ENCODE results near the gene ABTB2.

ABTB2 gene

GRCh38 chr11:34305193-34305592, 52.6 kb downstream of the ABTB2 start:
- H3K4me3 ChIP-seq (ENCODE audit: low read depth, low read length) = no peak overlapping the region
- no peaks in the 10 kb centered on the region for H3K9me3 ChIP-seq (ENCODE audit: severe bottlenecking)
- TF ChIP-seq, protein P1, sequence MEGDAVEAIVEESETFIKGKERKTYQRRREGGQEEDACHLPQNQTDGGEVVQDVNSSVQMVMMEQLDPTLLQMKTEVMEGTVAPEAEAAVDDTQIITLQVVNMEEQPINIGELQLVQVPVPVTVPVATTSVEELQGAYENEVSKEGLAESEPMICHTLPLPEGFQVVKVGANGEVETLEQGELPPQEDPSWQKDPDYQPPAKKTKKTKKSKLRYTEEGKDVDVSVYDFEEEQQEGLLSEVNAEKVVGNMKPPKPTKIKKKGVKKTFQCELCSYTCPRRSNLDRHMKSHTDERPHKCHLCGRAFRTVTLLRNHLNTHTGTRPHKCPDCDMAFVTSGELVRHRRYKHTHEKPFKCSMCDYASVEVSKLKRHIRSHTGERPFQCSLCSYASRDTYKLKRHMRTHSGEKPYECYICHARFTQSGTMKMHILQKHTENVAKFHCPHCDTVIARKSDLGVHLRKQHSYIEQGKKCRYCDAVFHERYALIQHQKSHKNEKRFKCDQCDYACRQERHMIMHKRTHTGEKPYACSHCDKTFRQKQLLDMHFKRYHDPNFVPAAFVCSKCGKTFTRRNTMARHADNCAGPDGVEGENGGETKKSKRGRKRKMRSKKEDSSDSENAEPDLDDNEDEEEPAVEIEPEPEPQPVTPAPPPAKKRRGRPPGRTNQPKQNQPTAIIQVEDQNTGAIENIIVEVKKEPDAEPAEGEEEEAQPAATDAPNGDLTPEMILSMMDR (IDR thresholded peaks at IDR 0.05; ENCODE audit: low read depth, low read length) = no peak
- DNase-seq = no peak
- no peak overlapping the region for H3K27ac ChIP-seq
- H3K36me3 ChIP-seq = no peaks in the 10 kb centered on the region
- H3K27me3 ChIP-seq (ENCODE audit: insufficient read depth, low read depth, severe bottlenecking) = no peaks in the 10 kb centered on the region

- DNase-seq = no peak
- TF ChIP-seq, protein P1 (IDR thresholded peaks at IDR 0.05; ENCODE audit: low read depth, low read length) = no peak
- no peaks in the 10 kb centered on the region for H3K36me3 ChIP-seq
- no peaks in the 10 kb centered on the region for H3K27me3 ChIP-seq (ENCODE audit: insufficient read depth, low read depth, severe bottlenecking)
- no peak overlapping the region for H3K27ac ChIP-seq
- H3K9me3 ChIP-seq (ENCODE audit: severe bottlenecking) = no peaks in the 10 kb centered on the region
- no peak overlapping the region for H3K4me3 ChIP-seq (ENCODE audit: low read depth, low read length)
Measured at GRCh38 chr11:34303028-34303570, 54.7 kb downstream of the ABTB2 start.

DNA sequence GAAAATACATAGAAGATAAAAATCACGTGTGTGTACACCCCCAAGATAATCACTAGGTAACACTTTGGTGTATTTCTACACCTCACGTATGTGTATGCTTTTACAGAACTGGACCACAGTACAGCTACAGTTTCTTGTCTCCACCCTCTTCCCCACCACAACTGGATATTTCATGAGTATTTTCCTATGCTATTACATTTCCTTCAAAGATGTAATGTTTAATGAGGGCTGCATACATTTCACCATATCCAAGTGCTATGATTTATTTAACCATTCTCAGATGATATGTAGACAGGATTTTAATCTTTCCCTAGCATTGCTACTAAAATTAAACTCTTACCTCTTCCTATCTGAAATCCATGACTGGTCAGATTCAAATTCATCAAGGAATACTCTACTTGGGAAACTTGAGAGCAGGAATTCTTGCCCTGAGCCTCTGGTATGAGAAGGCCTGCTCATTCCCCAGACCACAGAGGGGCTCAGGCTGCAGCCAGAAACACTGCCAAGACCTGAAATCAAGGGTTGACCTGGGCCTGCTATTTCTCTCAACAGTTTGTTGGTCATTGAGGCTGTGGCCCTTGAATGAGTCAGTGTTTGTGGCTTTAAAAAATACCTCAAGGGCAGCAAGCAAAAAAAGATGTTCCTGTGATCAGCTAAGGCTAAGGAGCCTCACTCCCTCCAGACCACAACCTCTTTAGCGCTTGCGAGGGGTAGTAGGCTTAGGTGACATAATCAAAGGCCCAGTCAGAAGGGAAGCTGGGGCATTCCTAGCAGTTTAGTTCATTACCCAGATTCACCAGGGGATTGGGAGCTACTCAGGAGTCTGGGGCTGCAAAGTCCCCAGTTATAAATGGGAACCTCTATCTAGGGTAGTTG, 55.5 kb downstream of the ABTB2 start:
- Histone ChIP-seq H3K27me3 (ENCODE audit: insufficient read depth, low read depth, severe bottlenecking) (no peaks in the 10 kb centered on the region), H3K36me3 (no peaks in the 10 kb centered on the region), H3K27ac (no peak overlapping the region), H3K4me3 (ENCODE audit: low read depth, low read length) (no peak overlapping the region), H3K9me3 (ENCODE audit: severe bottlenecking) (no peaks in the 10 kb centered on the region)
- no peak for DNase-seq
- TF ChIP-seq, protein P1 (IDR thresholded peaks at IDR 0.05; ENCODE audit: low read depth, low read length) = no peak

GRCh38 chr11:34300926-34301295, 56.9 kb downstream of the ABTB2 start:
- Histone ChIP-seq H3K27ac (no peak overlapping the region), H3K4me3 (ENCODE audit: low read depth, low read length) (no peak overlapping the region), H3K36me3 (no peaks in the 10 kb centered on the region), H3K9me3 (ENCODE audit: severe bottlenecking) (no peaks in the 10 kb centered on the region), H3K27me3 (ENCODE audit: insufficient read depth, low read depth, severe bottlenecking) (no peaks in the 10 kb centered on the region)
- TF ChIP-seq, protein P1 (IDR thresholded peaks at IDR 0.05; ENCODE audit: low read depth, low read length) = no peak
- no peak for DNase-seq

- H3K36me3 ChIP-seq = no peaks in the 10 kb centered on the region
- no peak overlapping the region for H3K27ac ChIP-seq
- DNase-seq = no peak
- H3K4me3 ChIP-seq (ENCODE audit: low read depth, low read length) = no peak overlapping the region
- H3K9me3 ChIP-seq (ENCODE audit: severe bottlenecking) = no peaks in the 10 kb centered on the region
- H3K27me3 ChIP-seq (ENCODE audit: insufficient read depth, low read depth, severe bottlenecking) = no peaks in the 10 kb centered on the region
- TF ChIP-seq, protein P1 (IDR thresholded peaks at IDR 0.05; ENCODE audit: low read depth, low read length) = no peak
Measured at GRCh38 chr11:34300026-34300925, 57.5 kb downstream of the ABTB2 start.

Measured in WERI-Rb-1 (cell line).